VCaP (cell line): Measurements from ENCODE around the gene SELENOM.

Experiments
- H3K27ac ChIP-seq: fragments of 450-650 bp; 2 replicates; pipeline ENCODE4 v1.5.1; 2017
- CTCF ChIP-seq: fragments of 450-650 bp; conservative IDR thresholded peaks from 2 replicates; pipeline ENCODE4 v1.5.1; 2017; ENCODE audit warnings: mild to moderate bottlenecking, moderate library complexity

Gene SELENOM

GRCh38 chr22:31085493-31085824, 21.9 kb downstream of the SELENOM start:
- no peak overlapping the region for H3K27ac ChIP-seq
- no peak for TF ChIP-seq CTCF

- H3K27ac ChIP-seq = no peak overlapping the region
These were observed 22.4 kb downstream of the SELENOM start for GRCh38 chr22:31084811-31085492.

GRCh38 chr22:31083923-31084810, 23.2 kb downstream of the SELENOM start:
- TF ChIP-seq CTCF = no peak
- H3K27ac ChIP-seq = no peak overlapping the region

More at GRCh38 chr22:31084811-31085492, 22.4 kb downstream of the SELENOM start:
- no peak; the same call in 1 of the 2 replicates for TF ChIP-seq CTCF

GRCh38 chr22:31083377-31083768, 24.0 kb downstream of the SELENOM start:
- no peak overlapping the region for H3K27ac ChIP-seq
- TF ChIP-seq CTCF = no peak

- peak; percentile 47 for TF ChIP-seq CTCF
- H3K27ac ChIP-seq = no peak overlapping the region
These were observed 24.6 kb downstream of the SELENOM start for GRCh38 chr22:31082606-31083376.

- TF ChIP-seq CTCF = no peak
- peak overlapping the region; percentile 65; the same call in 1 of the 2 replicates for H3K27ac ChIP-seq
These were observed 25.3 kb downstream of the SELENOM start for GRCh38 chr22:31081963-31082605.
